ENCODE results near the gene SYT11. TPM values are rescaled to one million over a fixed set of nuclear protein-coding genes. Genes with fewer than 3 reads are reported as not detected.

The SYT11 gene
- total and polyA plus RNA-seq, 2 of the 8 experiments (the other 6 are each of a cell fraction or from before 2014, with no cell fraction given) = 7.2 to 9.6 TPM

GRCh38 chr1:155867766-155868165, 8.4 kb downstream of the SYT11 start (continued):
- TF ChIP-seq MAFK (IDR thresholded peaks at IDR 0.05; ENCODE audit: low read depth, low read length) (no peak), CBX5 (IDR thresholded peaks at IDR 0.05; ENCODE audit: low read depth, low read length) (no peak), CHD2 (IDR thresholded peaks at IDR 0.05; ENCODE audit: low read length) (no peak), CHD7 (IDR thresholded peaks at IDR 0.05; ENCODE audit: insufficient replicate concordance, low read length) (no peak), TAF7 (optimal IDR thresholded peaks at IDR 0.05; ENCODE audit: borderline replicate concordance, low read depth, low read length) (no peak), POLR2AphosphoS5 (IDR thresholded peaks at IDR 0.05; ENCODE audit: low read depth, low read length) (no peak), JUN (IDR thresholded peaks at IDR 0.05; ENCODE audit: low read depth, low read length) (no peak), NANOG (IDR thresholded peaks at IDR 0.05; ENCODE audit: insufficient read depth, low read depth, low read length, poor library complexity, severe bottlenecking) (no peak)
